HepG2 (cell line): ENCODE data around the gene ADIPOR1. TPM values are rescaled to one million over a fixed set of nuclear protein-coding genes. Genes with fewer than 3 reads are reported as not detected.

Experiments used
- BRCA1 ChIP-seq: sonication (generic); formaldehyde crosslinking; IDR thresholded peaks from 2 replicates; pipeline ENCODE4 v1.4.0; 2020; ENCODE audit warnings: missing genetic modification reagents
- CEBPB ChIP-seq: IDR thresholded peaks from 2 replicates; pipeline ENCODE4 v1.6.1; 2011; ENCODE audit warnings: low read depth, low read length, improper control_type of control experiment, borderline replicate concordance
- CTCF ChIP-seq: sonication (generic); formaldehyde crosslinking; IDR thresholded peaks from 2 replicates; pipeline ENCODE4 v1.5.0; 2020; ENCODE audit warnings: mild to moderate bottlenecking, missing genetic modification reagents, moderate library complexity
- FOXK1 ChIP-seq: sonication (generic); formaldehyde crosslinking; IDR thresholded peaks from 2 replicates; pipeline ENCODE4 v1.4.0; 2020; ENCODE audit warnings: low read depth, missing genetic modification reagents, borderline replicate concordance
- FOXO1 ChIP-seq: sonication (generic); formaldehyde crosslinking; IDR thresholded peaks from 2 replicates; pipeline ENCODE4 v1.4.0; 2020; ENCODE audit warnings: missing genetic modification reagents
- HNF1B ChIP-seq: sonication (generic); formaldehyde crosslinking; IDR thresholded peaks from 2 replicates; pipeline ENCODE4 v1.5.1; 2020; ENCODE audit warnings: mild to moderate bottlenecking, moderate library complexity, missing genetic modification reagents
- ISL2 ChIP-seq: sonication (generic); formaldehyde crosslinking; IDR thresholded peaks from 2 replicates; pipeline ENCODE4 v1.5.0; 2020; ENCODE audit warnings: missing genetic modification reagents
- JUNB ChIP-seq: sonication (generic); formaldehyde crosslinking; IDR thresholded peaks from 2 replicates; pipeline ENCODE4 v1.8.0; 2022; ENCODE audit warnings: missing genetic modification reagents, mild to moderate bottlenecking, borderline replicate concordance
- RARA ChIP-seq: IDR thresholded peaks from 2 replicates; pipeline ENCODE4 v1.6.1; 2016; ENCODE audit warnings: missing genetic modification reagents, missing compliant biosample characterization
- THAP11 ChIP-seq: IDR thresholded peaks from 2 replicates; pipeline ENCODE4 v1.6.1; 2016; ENCODE audit warnings: missing biosample characterization, missing genetic modification reagents
- TRIM24 ChIP-seq: sonication (generic); formaldehyde crosslinking; IDR thresholded peaks from 2 replicates; pipeline ENCODE4 v1.8.0; 2022; ENCODE audit warnings: mild to moderate bottlenecking, missing genetic modification reagents
- ZNF354B ChIP-seq: sonication (generic); formaldehyde crosslinking; IDR thresholded peaks from 2 replicates; pipeline ENCODE4 v1.8.0; 2022; ENCODE audit warnings: mild to moderate bottlenecking, missing genetic modification reagents
- ZNF7 ChIP-seq: IDR thresholded peaks from 2 replicates; pipeline ENCODE4 v1.6.1; 2016; ENCODE audit warnings: missing biosample characterization, missing genetic modification reagents
- ZSCAN21 ChIP-seq: sonication (generic); formaldehyde crosslinking; IDR thresholded peaks from 2 replicates; pipeline ENCODE4 v1.8.0; 2022; ENCODE audit warnings: mild to moderate bottlenecking, missing genetic modification reagents, moderate library complexity, borderline replicate concordance
- polyA plus RNA-seq, 8 experiments: library from polyadenylated mRNA; depleted of rRNA in 3 of 8; stranded (reverse) in 7 of 8; unstranded in 1 of 8; fragments of >200 nt; fragmentation: Illumina TruSeq in 4 of 8; extraction: Trizol in 4 of 8; gene quantifications; 2 replicates each; pipeline versions ENCODE4 v1.2.1 to v1.2.3, GENCODE V29; 2011 to 2016; ENCODE audit warnings: low read depth in 4 of 8, missing spikeins in 1 of 8, mixed read lengths in 1 of 8; ENCODE audit not compliant: insufficient read depth in 1 of 8
- total RNA-seq, 5 experiments: library from RNA; depleted of rRNA; stranded (reverse); fragments of >200 nt; fragmentation: Illumina TruSeq; extraction: Trizol; gene quantifications; 2 replicates each; pipeline ENCODE4 v1.2.3, GENCODE V29; 2016; ENCODE audit warnings: low read depth in 1 of 5
- TF ChIP-seq, protein P1 (sequence below): sonication (generic); formaldehyde crosslinking; IDR thresholded peaks from 2 replicates; pipeline ENCODE4 v1.4.0; 2020; ENCODE audit warnings: mild to moderate bottlenecking, missing genetic modification reagents, borderline replicate concordance
- TF ChIP-seq, protein P2 (sequence below): sonication (generic); formaldehyde crosslinking; IDR thresholded peaks from 2 replicates; pipeline ENCODE4 v1.4.0; 2020; ENCODE audit warnings: missing genetic modification reagents, mild to moderate bottlenecking, borderline replicate concordance

ADIPOR1 gene
- total and polyA plus RNA-seq, 2 of the 13 experiments (the other 11 are each of a cell fraction or from before 2014, with no cell fraction given) = 60.0 to 141 TPM

GRCh38 chr1:202926581-202927491 lies 31.3 kb downstream of the ADIPOR1 start, which contains the start of gene KLHL12 (continued):
- TF ChIP-seq CTCF (CRISPR knock-in tag) = peak; percentile 78
- TF ChIP-seq, protein P1, sequence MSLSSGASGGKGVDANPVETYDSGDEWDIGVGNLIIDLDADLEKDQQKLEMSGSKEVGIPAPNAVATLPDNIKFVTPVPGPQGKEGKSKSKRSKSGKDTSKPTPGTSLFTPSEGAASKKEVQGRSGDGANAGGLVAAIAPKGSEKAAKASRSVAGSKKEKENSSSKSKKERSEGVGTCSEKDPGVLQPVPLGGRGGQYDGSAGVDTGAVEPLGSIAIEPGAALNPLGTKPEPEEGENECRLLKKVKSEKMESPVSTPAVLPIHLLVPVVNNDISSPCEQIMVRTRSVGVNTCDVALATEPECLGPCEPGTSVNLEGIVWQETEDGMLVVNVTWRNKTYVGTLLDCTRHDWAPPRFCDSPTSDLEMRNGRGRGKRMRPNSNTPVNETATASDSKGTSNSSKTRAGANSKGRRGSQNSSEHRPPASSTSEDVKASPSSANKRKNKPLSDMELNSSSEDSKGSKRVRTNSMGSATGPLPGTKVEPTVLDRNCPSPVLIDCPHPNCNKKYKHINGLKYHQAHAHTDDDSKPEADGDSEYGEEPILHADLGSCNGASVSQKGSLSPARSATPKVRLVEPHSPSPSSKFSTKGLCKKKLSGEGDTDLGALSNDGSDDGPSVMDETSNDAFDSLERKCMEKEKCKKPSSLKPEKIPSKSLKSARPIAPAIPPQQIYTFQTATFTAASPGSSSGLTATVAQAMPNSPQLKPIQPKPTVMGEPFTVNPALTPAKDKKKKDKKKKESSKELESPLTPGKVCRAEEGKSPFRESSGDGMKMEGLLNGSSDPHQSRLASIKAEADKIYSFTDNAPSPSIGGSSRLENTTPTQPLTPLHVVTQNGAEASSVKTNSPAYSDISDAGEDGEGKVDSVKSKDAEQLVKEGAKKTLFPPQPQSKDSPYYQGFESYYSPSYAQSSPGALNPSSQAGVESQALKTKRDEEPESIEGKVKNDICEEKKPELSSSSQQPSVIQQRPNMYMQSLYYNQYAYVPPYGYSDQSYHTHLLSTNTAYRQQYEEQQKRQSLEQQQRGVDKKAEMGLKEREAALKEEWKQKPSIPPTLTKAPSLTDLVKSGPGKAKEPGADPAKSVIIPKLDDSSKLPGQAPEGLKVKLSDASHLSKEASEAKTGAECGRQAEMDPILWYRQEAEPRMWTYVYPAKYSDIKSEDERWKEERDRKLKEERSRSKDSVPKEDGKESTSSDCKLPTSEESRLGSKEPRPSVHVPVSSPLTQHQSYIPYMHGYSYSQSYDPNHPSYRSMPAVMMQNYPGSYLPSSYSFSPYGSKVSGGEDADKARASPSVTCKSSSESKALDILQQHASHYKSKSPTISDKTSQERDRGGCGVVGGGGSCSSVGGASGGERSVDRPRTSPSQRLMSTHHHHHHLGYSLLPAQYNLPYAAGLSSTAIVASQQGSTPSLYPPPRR (CRISPR knock-in tag) = peak; percentile 47; the same call in 1 of the 2 replicates
- TF ChIP-seq FOXK1 (CRISPR knock-in tag) = peak; percentile 96
- no peak; the same call in 1 of the 2 replicates for TF ChIP-seq ZNF354B (CRISPR knock-in tag)
- TF ChIP-seq ZSCAN21 (CRISPR knock-in tag) = peak; percentile 84
- 0 out of 2 replicates have a peak, but pooled peaks have one; percentile 39 for TF ChIP-seq FOXO1
- 0 out of 2 replicates have a peak, but pooled peaks have one; percentile 9 for TF ChIP-seq ZNF7 (CRISPR knock-in tag)
- TF ChIP-seq JUNB (CRISPR knock-in tag) = no peak
- peak; percentile 59 for TF ChIP-seq BRCA1
- TF ChIP-seq RARA (CRISPR knock-in tag) = peak; percentile 37
- peak; percentile 79; the same call in 1 of the 2 replicates for TF ChIP-seq ISL2 (CRISPR knock-in tag)
- TF ChIP-seq HNF1B (CRISPR knock-in tag) = 0 out of 2 replicates have a peak, but pooled peaks have one; percentile 55
- peak; percentile 92 for TF ChIP-seq THAP11 (CRISPR knock-in tag)
- TF ChIP-seq, protein P2, sequence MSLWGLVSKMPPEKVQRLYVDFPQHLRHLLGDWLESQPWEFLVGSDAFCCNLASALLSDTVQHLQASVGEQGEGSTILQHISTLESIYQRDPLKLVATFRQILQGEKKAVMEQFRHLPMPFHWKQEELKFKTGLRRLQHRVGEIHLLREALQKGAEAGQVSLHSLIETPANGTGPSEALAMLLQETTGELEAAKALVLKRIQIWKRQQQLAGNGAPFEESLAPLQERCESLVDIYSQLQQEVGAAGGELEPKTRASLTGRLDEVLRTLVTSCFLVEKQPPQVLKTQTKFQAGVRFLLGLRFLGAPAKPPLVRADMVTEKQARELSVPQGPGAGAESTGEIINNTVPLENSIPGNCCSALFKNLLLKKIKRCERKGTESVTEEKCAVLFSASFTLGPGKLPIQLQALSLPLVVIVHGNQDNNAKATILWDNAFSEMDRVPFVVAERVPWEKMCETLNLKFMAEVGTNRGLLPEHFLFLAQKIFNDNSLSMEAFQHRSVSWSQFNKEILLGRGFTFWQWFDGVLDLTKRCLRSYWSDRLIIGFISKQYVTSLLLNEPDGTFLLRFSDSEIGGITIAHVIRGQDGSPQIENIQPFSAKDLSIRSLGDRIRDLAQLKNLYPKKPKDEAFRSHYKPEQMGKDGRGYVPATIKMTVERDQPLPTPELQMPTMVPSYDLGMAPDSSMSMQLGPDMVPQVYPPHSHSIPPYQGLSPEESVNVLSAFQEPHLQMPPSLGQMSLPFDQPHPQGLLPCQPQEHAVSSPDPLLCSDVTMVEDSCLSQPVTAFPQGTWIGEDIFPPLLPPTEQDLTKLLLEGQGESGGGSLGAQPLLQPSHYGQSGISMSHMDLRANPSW = 0 out of 2 replicates have a peak, but pooled peaks have one; percentile 56
- no peak for TF ChIP-seq TRIM24 (CRISPR knock-in tag)
- TF ChIP-seq CEBPB = peak; percentile 99
